ENCODE measurements around the gene TMEM91. TPM values are rescaled to one million over a fixed set of nuclear protein-coding genes. Genes with fewer than 3 reads are reported as not detected.

Gene TMEM91
- total and polyA plus RNA-seq, 9 of the 15 experiments (the other 6 are each of a cell fraction or from before 2014, with no cell fraction given) = 1.2 to 5.2 (median 2.7) TPM

DNA sequence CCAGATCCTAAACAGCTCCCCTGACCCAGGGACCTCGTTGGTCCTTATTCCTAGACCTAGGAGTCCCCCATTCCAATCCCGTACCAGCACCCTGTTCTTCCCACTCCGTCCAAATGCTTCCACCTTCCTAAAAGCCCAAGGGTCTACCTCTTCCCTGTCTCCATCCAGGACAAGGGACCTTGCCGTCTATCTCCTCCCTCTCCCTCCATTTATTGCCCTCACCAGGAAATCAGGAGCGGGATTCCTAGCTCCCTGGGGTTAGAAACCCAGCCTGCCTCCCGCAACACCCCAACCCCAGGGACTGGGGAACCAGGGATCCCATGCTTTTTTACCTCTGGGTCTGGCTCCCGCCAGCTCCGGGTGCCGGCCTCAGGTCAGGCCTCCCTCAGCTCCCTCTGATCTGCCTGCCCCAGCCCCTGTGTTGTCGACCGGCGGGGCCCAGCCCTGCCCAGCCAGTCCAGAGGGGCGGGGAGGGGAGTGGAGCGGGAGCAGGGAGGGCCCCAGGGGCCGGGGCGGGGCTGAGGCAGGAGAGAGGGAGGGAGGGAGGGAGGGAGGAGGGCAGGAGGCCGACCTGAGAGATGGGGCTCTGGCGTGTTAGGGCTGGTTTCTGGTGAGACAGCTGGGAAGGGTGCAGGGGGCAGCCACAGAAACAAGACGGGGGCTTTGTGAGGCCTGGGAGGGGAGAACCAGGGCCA lies 50.8 kb downstream of the TMEM91 start, which contains the start of gene B3GNT8 (continued):
- TF ChIP-seq, protein P1, sequence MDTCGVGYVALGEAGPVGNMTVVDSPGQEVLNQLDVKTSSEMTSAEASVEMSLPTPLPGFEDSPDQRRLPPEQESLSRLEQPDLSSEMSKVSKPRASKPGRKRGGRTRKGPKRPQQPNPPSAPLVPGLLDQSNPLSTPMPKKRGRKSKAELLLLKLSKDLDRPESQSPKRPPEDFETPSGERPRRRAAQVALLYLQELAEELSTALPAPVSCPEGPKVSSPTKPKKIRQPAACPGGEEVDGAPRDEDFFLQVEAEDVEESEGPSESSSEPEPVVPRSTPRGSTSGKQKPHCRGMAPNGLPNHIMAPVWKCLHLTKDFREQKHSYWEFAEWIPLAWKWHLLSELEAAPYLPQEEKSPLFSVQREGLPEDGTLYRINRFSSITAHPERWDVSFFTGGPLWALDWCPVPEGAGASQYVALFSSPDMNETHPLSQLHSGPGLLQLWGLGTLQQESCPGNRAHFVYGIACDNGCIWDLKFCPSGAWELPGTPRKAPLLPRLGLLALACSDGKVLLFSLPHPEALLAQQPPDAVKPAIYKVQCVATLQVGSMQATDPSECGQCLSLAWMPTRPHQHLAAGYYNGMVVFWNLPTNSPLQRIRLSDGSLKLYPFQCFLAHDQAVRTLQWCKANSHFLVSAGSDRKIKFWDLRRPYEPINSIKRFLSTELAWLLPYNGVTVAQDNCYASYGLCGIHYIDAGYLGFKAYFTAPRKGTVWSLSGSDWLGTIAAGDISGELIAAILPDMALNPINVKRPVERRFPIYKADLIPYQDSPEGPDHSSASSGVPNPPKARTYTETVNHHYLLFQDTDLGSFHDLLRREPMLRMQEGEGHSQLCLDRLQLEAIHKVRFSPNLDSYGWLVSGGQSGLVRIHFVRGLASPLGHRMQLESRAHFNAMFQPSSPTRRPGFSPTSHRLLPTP (IDR thresholded peaks at IDR 0.05; ENCODE audit: borderline replicate concordance, extremely low read depth, insufficient read length) = no peak
- TF ChIP-seq RBFOX2 (IDR thresholded peaks at IDR 0.05; ENCODE audit: low read depth, low read length) (peak; percentile 47; the same call in 1 of the 2 replicates), PHF21A (IDR thresholded peaks at IDR 0.05; ENCODE audit: borderline replicate concordance, low read depth) (no peak), GABPB1 (CRISPR knock-in tag; IDR thresholded peaks at IDR 0.05) (no peak), RBM25 (IDR thresholded peaks at IDR 0.05; ENCODE audit: low read depth, low read length, severe bottlenecking) (no peak), TAF9B (IDR thresholded peaks at IDR 0.05; ENCODE audit: partially characterized antibody) (no peak), STAT5B (CRISPR knock-in tag; IDR thresholded peaks at IDR 0.05) (no peak), SIRT6 (IDR thresholded peaks at IDR 0.05; ENCODE audit: low read depth, low read length) (no peak), KLF6 (CRISPR knock-in tag; IDR thresholded peaks at IDR 0.05; ENCODE audit: borderline replicate concordance) (no peak), ZNF766 (CRISPR knock-in tag; conservative IDR thresholded peaks at IDR 0.05) (no peak), L3MBTL2 (IDR thresholded peaks at IDR 0.05) (no peak), KDM4B (IDR thresholded peaks at IDR 0.05; ENCODE audit: borderline replicate concordance in 2 of 2, low read depth in 1 of 2) (no peak), HMG20B (CRISPR knock-in tag; IDR thresholded peaks at IDR 0.05) (no peak), MAZ (CRISPR knock-in tag; conservative IDR thresholded peaks at IDR 0.05 in 1 of 2, IDR thresholded peaks at IDR 0.05 in 1 of 2) (peak; percentile 81 to 96), BRD9 (IDR thresholded peaks at IDR 0.05; ENCODE audit: low read depth, partially characterized antibody) (no peak), BRD4 (IDR thresholded peaks at IDR 0.05) (no peak)
- TF ChIP-seq, protein P2, sequence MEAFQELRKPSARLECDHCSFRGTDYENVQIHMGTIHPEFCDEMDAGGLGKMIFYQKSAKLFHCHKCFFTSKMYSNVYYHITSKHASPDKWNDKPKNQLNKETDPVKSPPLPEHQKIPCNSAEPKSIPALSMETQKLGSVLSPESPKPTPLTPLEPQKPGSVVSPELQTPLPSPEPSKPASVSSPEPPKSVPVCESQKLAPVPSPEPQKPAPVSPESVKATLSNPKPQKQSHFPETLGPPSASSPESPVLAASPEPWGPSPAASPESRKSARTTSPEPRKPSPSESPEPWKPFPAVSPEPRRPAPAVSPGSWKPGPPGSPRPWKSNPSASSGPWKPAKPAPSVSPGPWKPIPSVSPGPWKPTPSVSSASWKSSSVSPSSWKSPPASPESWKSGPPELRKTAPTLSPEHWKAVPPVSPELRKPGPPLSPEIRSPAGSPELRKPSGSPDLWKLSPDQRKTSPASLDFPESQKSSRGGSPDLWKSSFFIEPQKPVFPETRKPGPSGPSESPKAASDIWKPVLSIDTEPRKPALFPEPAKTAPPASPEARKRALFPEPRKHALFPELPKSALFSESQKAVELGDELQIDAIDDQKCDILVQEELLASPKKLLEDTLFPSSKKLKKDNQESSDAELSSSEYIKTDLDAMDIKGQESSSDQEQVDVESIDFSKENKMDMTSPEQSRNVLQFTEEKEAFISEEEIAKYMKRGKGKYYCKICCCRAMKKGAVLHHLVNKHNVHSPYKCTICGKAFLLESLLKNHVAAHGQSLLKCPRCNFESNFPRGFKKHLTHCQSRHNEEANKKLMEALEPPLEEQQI (IDR thresholded peaks at IDR 0.05) = no peak
- TF ChIP-seq, protein P3, sequence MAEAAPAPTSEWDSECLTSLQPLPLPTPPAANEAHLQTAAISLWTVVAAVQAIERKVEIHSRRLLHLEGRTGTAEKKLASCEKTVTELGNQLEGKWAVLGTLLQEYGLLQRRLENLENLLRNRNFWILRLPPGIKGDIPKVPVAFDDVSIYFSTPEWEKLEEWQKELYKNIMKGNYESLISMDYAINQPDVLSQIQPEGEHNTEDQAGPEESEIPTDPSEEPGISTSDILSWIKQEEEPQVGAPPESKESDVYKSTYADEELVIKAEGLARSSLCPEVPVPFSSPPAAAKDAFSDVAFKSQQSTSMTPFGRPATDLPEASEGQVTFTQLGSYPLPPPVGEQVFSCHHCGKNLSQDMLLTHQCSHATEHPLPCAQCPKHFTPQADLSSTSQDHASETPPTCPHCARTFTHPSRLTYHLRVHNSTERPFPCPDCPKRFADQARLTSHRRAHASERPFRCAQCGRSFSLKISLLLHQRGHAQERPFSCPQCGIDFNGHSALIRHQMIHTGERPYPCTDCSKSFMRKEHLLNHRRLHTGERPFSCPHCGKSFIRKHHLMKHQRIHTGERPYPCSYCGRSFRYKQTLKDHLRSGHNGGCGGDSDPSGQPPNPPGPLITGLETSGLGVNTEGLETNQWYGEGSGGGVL (CRISPR knock-in tag; IDR thresholded peaks at IDR 0.05) = no peak

All from K562 (cell line).